CD4-positive, alpha-beta memory T cell (primary cell): ENCODE data around the gene AGBL4. TPM values are rescaled to one million over a fixed set of nuclear protein-coding genes. Genes with fewer than 3 reads are reported as not detected.

ENCODE experiments used
- CTCF ChIA-PET: fragments of 350-600 bp; sonication (Branson Sonifier 250); formaldehyde crosslinking; loops from one replicate; lab custom pipeline; 2021; ENCODE audit warnings: inconsistent platforms; ENCODE audit not compliant: partially characterized antibody; lab: Charles Lee
- POLR2A ChIA-PET: fragments of 350-600 bp; sonication (Branson Sonifier 250); formaldehyde crosslinking; loops from one replicate; lab custom pipeline; 2021; ENCODE audit not compliant: partially characterized antibody; lab: Charles Lee
- DNase-seq, 5 donors: peaks; one replicate each; pipeline versions ENCODE4 v3.0.0 to v3.0.0-alpha.2; 2020 to 2022; ENCODE audit warnings: mixed read lengths in 1 of 5
- H3K27ac ChIP-seq: one replicate; pipeline ENCODE4 v1.7.0; 2013; ENCODE audit warnings: low read depth, low read length
- H3K27me3 ChIP-seq: 2 replicates; pipeline ENCODE4 v1.7.0; 2013; ENCODE audit warnings: mild to moderate bottlenecking, low read length, moderate library complexity; ENCODE audit not compliant: insufficient read depth
- H3K36me3 ChIP-seq: 2 replicates; pipeline ENCODE4 v1.7.0; 2013; ENCODE audit warnings: mild to moderate bottlenecking, low read length, moderate library complexity; ENCODE audit not compliant: insufficient read depth
- H3K4me1 ChIP-seq: 2 replicates; pipeline ENCODE4 v1.7.0; 2013; ENCODE audit warnings: mild to moderate bottlenecking, low read length, moderate library complexity; ENCODE audit not compliant: insufficient read depth
- H3K4me3 ChIP-seq, 2 donors: one replicate each; pipeline ENCODE4 v1.7.0; 2013; ENCODE audit warnings: low read length in 2 of 2, mild to moderate bottlenecking in 1 of 2
- H3K9me3 ChIP-seq, 2 donors: one replicate each; pipeline ENCODE4 v1.7.0; 2013; ENCODE audit warnings: low read length in 2 of 2, control low read depth in 1 of 2; ENCODE audit not compliant: control insufficient read depth in 1 of 2
- H3K27ac Mint-ChIP-seq, 7 donors: one replicate each; pipeline ENCODE4 v1.8.0; 2020 to 2021; ENCODE audit warnings: mixed read lengths in 7 of 7, mild to moderate bottlenecking in 6 of 7, inconsistent platforms in 3 of 7, moderate library complexity in 3 of 7
- H3K27me3 Mint-ChIP-seq, 2 donors: one replicate each; pipeline ENCODE4 v1.8.0; 2020 to 2021; ENCODE audit warnings: mixed read lengths in 2 of 2
- H3K36me3 Mint-ChIP-seq, 2 donors: one replicate each; pipeline ENCODE4 v1.8.0; 2020 to 2021; ENCODE audit warnings: mixed read lengths in 2 of 2, inconsistent platforms in 1 of 2, mild to moderate bottlenecking in 1 of 2
- H3K4me1 Mint-ChIP-seq, 4 donors: one replicate each; pipeline ENCODE4 v1.8.0; 2020 to 2021; ENCODE audit warnings: mixed read lengths in 4 of 4, mild to moderate bottlenecking in 1 of 4
- H3K4me3 Mint-ChIP-seq, 8 donors: one replicate each; pipeline ENCODE4 v1.8.0; 2020 to 2021; ENCODE audit warnings: mixed read lengths in 8 of 8, mild to moderate bottlenecking in 7 of 8, moderate library complexity in 6 of 8, inconsistent platforms in 3 of 8
- H3K9me3 Mint-ChIP-seq, 8 donors: one replicate each; pipeline ENCODE4 v1.8.0; 2020 to 2021; ENCODE audit warnings: mixed read lengths in 8 of 8, mild to moderate bottlenecking in 5 of 8, inconsistent platforms in 3 of 8, moderate library complexity in 1 of 8
- intact Hi-C: fragments of 100-400 bp; cut with micrococcal nuclease; formaldehyde crosslinking; loops from one replicate; pipeline ENCODE4 v1.15.1; 2023
- polyA plus RNA-seq, 2 donors: library from polyadenylated mRNA; unstranded; fragments of 300-500 nt; fragmentation: Illumina TruSeq; gene quantifications; one replicate each; pipeline ENCODE4 v1.2.3, GENCODE V29; 2021
- total RNA-seq, 2 experiments: library from RNA; stranded (reverse); gene quantifications; one replicate each; pipeline ENCODE4 v1.2.3, GENCODE V29; 2021

AGBL4 gene
- total and polyA plus RNA-seq, 4 experiments from 2014 or later: not detected

- Histone ChIP-seq H3K36me3 (no peaks in the 10 kb centered on the region), H3K4me3 (no peak overlapping the region), H3K27me3 (no peaks in the 10 kb centered on the region), H3K9me3 (no peaks in the 10 kb centered on the region), H3K27ac (no peak overlapping the region), H3K4me1 (no peaks in the 10 kb centered on the region)
- Mint-ChIP-seq H3K4me3 (no peak overlapping the region), H3K27me3 (no peaks in the 10 kb centered on the region), H3K9me3 (peaks cover 0 to 4% (median 0%) of the 10 kb centered on the region in 8 donors), H3K36me3 (no peaks in the 10 kb centered on the region), H3K4me1 (no peaks in the 10 kb centered on the region), H3K27ac (no peak overlapping the region)
- ChIA-PET POLR2A (no interaction called here), CTCF (no interaction called here)
- DNase-seq: no peak
- intact Hi-C loops: no loop called here
Measured at GRCh38 chr1:49213301-49213700, 810.5 kb downstream of the AGBL4 start.

- intact Hi-C loops: no loop called here
- H3K36me3 ChIP-seq: no peaks in the 10 kb centered on the region
- no peaks in the 10 kb centered on the region for H3K9me3 ChIP-seq
- Mint-ChIP-seq H3K4me1 (no peaks in the 10 kb centered on the region), H3K27me3 (no peaks in the 10 kb centered on the region), H3K36me3 (no peaks in the 10 kb centered on the region), H3K4me3 (no peak overlapping the region), H3K27ac (no peak overlapping the region), H3K9me3 (peaks cover 0 to 8% (median 1%) of the 10 kb centered on the region in 8 donors)
- H3K4me3 ChIP-seq: no peak overlapping the region
- no peak for DNase-seq
- H3K27ac ChIP-seq: no peak overlapping the region
- no peaks in the 10 kb centered on the region for H3K27me3 ChIP-seq
- CTCF ChIA-PET: no interaction called here
- POLR2A ChIA-PET: no interaction called here
- no peaks in the 10 kb centered on the region for H3K4me1 ChIP-seq
Measured at GRCh38 chr1:49208712-49209111, 815.0 kb downstream of the AGBL4 start.

- Mint-ChIP-seq H3K27me3 (no peaks in the 10 kb centered on the region), H3K4me3 (no peak overlapping the region), H3K36me3 (no peaks in the 10 kb centered on the region), H3K9me3 (peaks cover 3 to 22% (median 8%) of the 10 kb centered on the region in 8 donors), H3K4me1 (no peaks in the 10 kb centered on the region), H3K27ac (no peak overlapping the region)
- H3K4me1 ChIP-seq: no peaks in the 10 kb centered on the region
- ChIA-PET CTCF (no interaction called here), POLR2A (no interaction called here)
- intact Hi-C loops: no loop called here
- H3K27me3 ChIP-seq: no peaks in the 10 kb centered on the region
- H3K36me3 ChIP-seq: no peaks in the 10 kb centered on the region
- H3K4me3 ChIP-seq: no peak overlapping the region
- DNase-seq: no peak
- H3K27ac ChIP-seq: no peak overlapping the region
- peaks cover 0 to 3% of the 10 kb centered on the region in 2 donors for H3K9me3 ChIP-seq
Measured at GRCh38 chr1:49204720-49205119, 819.0 kb downstream of the AGBL4 start.

DNA sequence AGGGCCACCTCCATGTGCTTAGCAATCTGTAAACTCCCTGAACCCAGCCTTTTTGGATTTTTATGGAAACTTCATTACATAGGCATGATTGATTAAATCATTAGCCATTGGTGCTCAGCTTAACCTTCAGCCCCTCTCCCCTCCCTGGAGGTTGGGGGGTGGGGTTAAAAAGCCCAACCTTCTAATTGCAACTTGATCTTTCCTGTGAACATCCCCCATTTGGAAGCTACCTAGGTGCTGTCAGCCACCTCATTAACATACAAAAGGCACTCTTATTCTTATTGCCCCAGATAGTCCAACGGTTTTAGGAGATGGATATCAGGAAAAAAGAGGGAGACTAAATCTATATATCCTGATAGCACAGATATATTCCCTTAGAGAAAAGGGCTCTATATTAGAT is 823.0 kb downstream of the AGBL4 start:
- H3K9me3 ChIP-seq: peaks cover 0 to 7% of the 10 kb centered on the region in 2 donors
- Mint-ChIP-seq H3K27me3 (no peaks in the 10 kb centered on the region), H3K27ac (no peak overlapping the region), H3K9me3 (peaks cover 4 to 22% (median 13%) of the 10 kb centered on the region in 8 donors), H3K4me1 (no peaks in the 10 kb centered on the region), H3K4me3 (no peak overlapping the region), H3K36me3 (no peaks in the 10 kb centered on the region)
- H3K4me3 ChIP-seq: no peak overlapping the region
- ChIA-PET POLR2A (no interaction called here), CTCF (no interaction called here)
- intact Hi-C loops: no loop called here
- DNase-seq: no peak
- no peak overlapping the region for H3K27ac ChIP-seq
- no peaks in the 10 kb centered on the region for H3K27me3 ChIP-seq
- no peaks in the 10 kb centered on the region for H3K36me3 ChIP-seq
- H3K4me1 ChIP-seq: no peaks in the 10 kb centered on the region

DNA sequence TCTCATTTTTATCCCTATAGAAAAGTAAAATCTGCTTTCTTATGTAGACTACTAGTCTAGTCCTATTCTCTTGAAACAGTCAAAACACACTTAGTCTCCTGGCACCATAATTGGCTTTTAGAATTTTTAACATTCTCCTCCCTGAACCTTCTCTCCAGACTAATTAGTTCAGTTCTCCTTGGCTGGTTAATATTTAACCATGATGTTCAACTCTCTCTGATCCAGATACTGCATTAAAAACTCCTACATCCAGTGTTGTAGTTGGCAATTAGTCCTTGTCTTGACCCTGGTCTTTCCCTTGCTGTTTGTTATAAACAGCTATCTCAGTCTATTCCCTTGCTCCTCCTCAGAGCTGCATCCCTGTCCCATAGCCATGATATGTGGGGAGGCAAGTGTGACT is 824.2 kb downstream of the AGBL4 start:
- H3K9me3 Mint-ChIP-seq: peaks cover 3 to 28% (median 16%) of the 10 kb centered on the region in 8 donors
- CTCF ChIA-PET: no interaction called here
- no peaks in the 10 kb centered on the region for H3K27me3 ChIP-seq

DNA sequence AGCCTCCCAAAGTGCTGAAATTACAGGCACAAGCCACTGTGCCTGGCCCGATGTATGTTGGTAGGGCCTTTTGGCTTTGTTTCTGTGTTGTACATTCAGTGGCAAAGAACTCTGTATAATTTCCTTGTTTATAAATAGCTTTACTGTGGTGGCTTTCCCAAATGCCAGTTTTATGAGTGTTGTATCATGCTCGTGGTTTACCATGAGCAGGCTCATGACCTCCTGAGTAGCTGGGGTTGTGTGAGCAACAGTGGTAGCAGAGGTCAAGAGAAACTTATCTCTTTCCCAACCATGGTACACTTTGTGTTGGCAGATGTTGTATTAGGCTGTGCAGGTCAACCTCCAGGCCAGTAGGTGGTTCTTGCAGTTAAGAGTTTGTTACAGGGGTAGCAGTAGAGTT is 826.7 kb downstream of the AGBL4 start:
- no peak overlapping the region for H3K27ac ChIP-seq
- Mint-ChIP-seq H3K27ac (no peak overlapping the region), H3K4me3 (no peak overlapping the region), H3K4me1 (no peaks in the 10 kb centered on the region), H3K9me3 (peaks cover 2 to 28% (median 16%) of the 10 kb centered on the region in 8 donors), H3K27me3 (no peaks in the 10 kb centered on the region), H3K36me3 (no peaks in the 10 kb centered on the region)
- H3K4me3 ChIP-seq: no peak overlapping the region
- H3K4me1 ChIP-seq: no peaks in the 10 kb centered on the region
- ChIA-PET CTCF (no interaction called here), POLR2A (no interaction called here)
- peaks cover 0 to 4% of the 10 kb centered on the region in 2 donors for H3K9me3 ChIP-seq
- no peaks in the 10 kb centered on the region for H3K27me3 ChIP-seq
- DNase-seq: no peak
- intact Hi-C loops: no loop called here
- no peaks in the 10 kb centered on the region for H3K36me3 ChIP-seq

More for the DNA sequence above, 824.2 kb downstream of the AGBL4 start:
- H3K4me3 Mint-ChIP-seq: no peak overlapping the region
- no peaks in the 10 kb centered on the region for H3K36me3 Mint-ChIP-seq
- no peaks in the 10 kb centered on the region for H3K36me3 ChIP-seq
- intact Hi-C loops: no loop called here
- no peak for DNase-seq
- H3K27ac ChIP-seq: no peak overlapping the region
- no peak overlapping the region for H3K4me3 ChIP-seq
- peaks cover 0 to 7% of the 10 kb centered on the region in 2 donors for H3K9me3 ChIP-seq
- H3K4me1 ChIP-seq: no peaks in the 10 kb centered on the region
- POLR2A ChIA-PET: no interaction called here
- no peaks in the 10 kb centered on the region for H3K4me1 Mint-ChIP-seq
- no peaks in the 10 kb centered on the region for H3K27me3 Mint-ChIP-seq
- no peak overlapping the region for H3K27ac Mint-ChIP-seq

GRCh38 chr1:49190138-49190537 is 833.6 kb downstream of the AGBL4 start:
- ChIA-PET CTCF (no interaction called here), POLR2A (no interaction called here)
- Mint-ChIP-seq H3K36me3 (no peaks in the 10 kb centered on the region), H3K27ac (no peak overlapping the region), H3K27me3 (no peaks in the 10 kb centered on the region), H3K4me3 (no peak overlapping the region), H3K9me3 (peaks cover 2 to 20% (median 6%) of the 10 kb centered on the region in 8 donors), H3K4me1 (no peaks in the 10 kb centered on the region)
- Histone ChIP-seq H3K9me3 (no peaks in the 10 kb centered on the region), H3K36me3 (no peaks in the 10 kb centered on the region), H3K27me3 (no peaks in the 10 kb centered on the region), H3K27ac (no peak overlapping the region), H3K4me3 (no peak overlapping the region), H3K4me1 (no peaks in the 10 kb centered on the region)
- intact Hi-C loops: no loop called here
- no peak for DNase-seq

DNA sequence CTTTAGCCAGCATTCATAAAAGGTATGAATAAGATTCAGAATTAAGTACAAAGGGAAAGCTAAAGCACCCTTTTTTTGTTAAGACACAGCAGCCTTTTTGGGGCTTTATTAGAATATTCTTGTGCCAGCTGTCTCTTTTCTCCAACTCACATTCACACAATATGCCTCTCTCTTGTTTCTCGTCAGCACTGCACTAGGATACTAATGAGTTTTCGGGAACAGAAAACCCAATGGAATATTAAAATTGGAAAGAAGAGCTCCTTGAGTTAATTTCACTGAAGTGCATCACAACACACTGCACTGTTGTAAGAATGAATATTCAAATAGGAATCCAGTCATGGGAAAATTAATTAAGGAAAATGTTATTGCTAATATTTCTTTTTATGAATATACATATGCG is 836.7 kb downstream of the AGBL4 start:
- Histone ChIP-seq H3K4me3 (no peak overlapping the region), H3K36me3 (no peaks in the 10 kb centered on the region), H3K9me3 (no peaks in the 10 kb centered on the region), H3K27ac (no peak overlapping the region), H3K27me3 (no peaks in the 10 kb centered on the region), H3K4me1 (no peaks in the 10 kb centered on the region)
- Mint-ChIP-seq H3K9me3 (peaks cover 0 to 12% (median 6%) of the 10 kb centered on the region in 8 donors), H3K36me3 (no peaks in the 10 kb centered on the region), H3K27ac (no peak overlapping the region), H3K4me3 (no peak overlapping the region), H3K4me1 (no peaks in the 10 kb centered on the region), H3K27me3 (no peaks in the 10 kb centered on the region)
- ChIA-PET POLR2A (no interaction called here), CTCF (no interaction called here)
- intact Hi-C loops: no loop called here
- no peak for DNase-seq
